ENCODE data around the gene PRKCG. TPM values are rescaled to one million over a fixed set of nuclear protein-coding genes. Genes with fewer than 3 reads are reported as not detected.

The PRKCG gene
- total RNA-seq, 1 experiment from 2014 or later = 2.8 TPM

- CTCF ChIA-PET = no interaction called here
- intact Hi-C loops (cut with micrococcal nuclease) = no loop called here
These were observed 7.4 kb upstream of the PRKCG start for GRCh38 chr19:53874606-53874990.

More at GRCh38 chr19:53874606-53874990, 7.4 kb upstream of the PRKCG start:
- no peaks in the 10 kb centered on the region for H4K20me1 ChIP-seq (ENCODE audit: insufficient read depth)
- H2AFZ ChIP-seq (ENCODE audit: low read depth, low read length, poor library complexity, severe bottlenecking) = no peak overlapping the region
- no peaks in the 10 kb centered on the region for H3K27me3 ChIP-seq (ENCODE audit: insufficient read depth, low read length)
- H3K79me2 ChIP-seq (ENCODE audit: insufficient read depth, low read length) = peaks cover 24% of the 10 kb centered on the region
- TF ChIP-seq EZH2 (IDR thresholded peaks at IDR 0.05) = no peak
- TF ChIP-seq SRF (IDR thresholded peaks at IDR 0.05; ENCODE audit: low read depth) = no peak
- no peak for TF ChIP-seq FOSL1 (IDR thresholded peaks at IDR 0.05; ENCODE audit: low read depth)
- TF ChIP-seq EGR1 (IDR thresholded peaks at IDR 0.05; ENCODE audit: low read depth) = no peak
- no peak for TF ChIP-seq SP1 (IDR thresholded peaks at IDR 0.05; ENCODE audit: low read depth)
- no peak for TF ChIP-seq SIN3A (IDR thresholded peaks at IDR 0.05; ENCODE audit: low read depth)
- TF ChIP-seq JUND (IDR thresholded peaks at IDR 0.05) = no peak
- TF ChIP-seq MAX (IDR thresholded peaks at IDR 0.05) = no peak
- no peak for TF ChIP-seq ZFX (IDR thresholded peaks at IDR 0.05)
- no peak for TF ChIP-seq CBX3 (IDR thresholded peaks at IDR 0.05; ENCODE audit: low read depth)
- TF ChIP-seq POLR2AphosphoS5 (IDR thresholded peaks at IDR 0.05; ENCODE audit: low read depth, low read length) = no peak
- TF ChIP-seq, protein P1, sequence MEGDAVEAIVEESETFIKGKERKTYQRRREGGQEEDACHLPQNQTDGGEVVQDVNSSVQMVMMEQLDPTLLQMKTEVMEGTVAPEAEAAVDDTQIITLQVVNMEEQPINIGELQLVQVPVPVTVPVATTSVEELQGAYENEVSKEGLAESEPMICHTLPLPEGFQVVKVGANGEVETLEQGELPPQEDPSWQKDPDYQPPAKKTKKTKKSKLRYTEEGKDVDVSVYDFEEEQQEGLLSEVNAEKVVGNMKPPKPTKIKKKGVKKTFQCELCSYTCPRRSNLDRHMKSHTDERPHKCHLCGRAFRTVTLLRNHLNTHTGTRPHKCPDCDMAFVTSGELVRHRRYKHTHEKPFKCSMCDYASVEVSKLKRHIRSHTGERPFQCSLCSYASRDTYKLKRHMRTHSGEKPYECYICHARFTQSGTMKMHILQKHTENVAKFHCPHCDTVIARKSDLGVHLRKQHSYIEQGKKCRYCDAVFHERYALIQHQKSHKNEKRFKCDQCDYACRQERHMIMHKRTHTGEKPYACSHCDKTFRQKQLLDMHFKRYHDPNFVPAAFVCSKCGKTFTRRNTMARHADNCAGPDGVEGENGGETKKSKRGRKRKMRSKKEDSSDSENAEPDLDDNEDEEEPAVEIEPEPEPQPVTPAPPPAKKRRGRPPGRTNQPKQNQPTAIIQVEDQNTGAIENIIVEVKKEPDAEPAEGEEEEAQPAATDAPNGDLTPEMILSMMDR (IDR thresholded peaks at IDR 0.05 in 2 of 3, conservative IDR thresholded peaks at IDR 0.05 in 1 of 3; ENCODE audit: borderline replicate concordance in 1 of 3, insufficient read depth in 1 of 3, low read depth in 2 of 3, low read length in 2 of 3) = no peak
- no peak for TF ChIP-seq YY1 (IDR thresholded peaks at IDR 0.05; ENCODE audit: extremely low read depth, insufficient replicate concordance, low read depth, low read length)
- no peak for TF ChIP-seq RAD21 (IDR thresholded peaks at IDR 0.05; ENCODE audit: low read depth)
- TF ChIP-seq, protein P2, sequence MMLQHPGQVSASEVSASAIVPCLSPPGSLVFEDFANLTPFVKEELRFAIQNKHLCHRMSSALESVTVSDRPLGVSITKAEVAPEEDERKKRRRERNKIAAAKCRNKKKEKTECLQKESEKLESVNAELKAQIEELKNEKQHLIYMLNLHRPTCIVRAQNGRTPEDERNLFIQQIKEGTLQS (IDR thresholded peaks at IDR 0.05) = no peak
- no peak for TF ChIP-seq CEBPB (IDR thresholded peaks at IDR 0.05; ENCODE audit: low read depth)
- no peak for TF ChIP-seq POLR2A (IDR thresholded peaks at IDR 0.05; ENCODE audit: borderline replicate concordance, extremely low read depth, insufficient read depth, insufficient read length)
- H3K9me3 ChIP-seq (ENCODE audit: control insufficient read depth in 1 of 2, insufficient read depth in 1 of 2, low read depth in 1 of 2, low read length in 2 of 2) = no peaks in the 10 kb centered on the region
- H3K9ac ChIP-seq (ENCODE audit: low read length) = no peak overlapping the region
- H3K4me1 ChIP-seq (ENCODE audit: control insufficient read depth in 1 of 2, insufficient read depth in 2 of 2, low read length in 2 of 2) = peaks cover 7 to 16% of the 10 kb centered on the region in 2 experiments
- BruUV-seq (replicated peaks) = no TSS peak
- no peak overlapping the region for H3K27ac ChIP-seq (ENCODE audit: low read depth, low read length)
- H3K36me3 ChIP-seq (ENCODE audit: control insufficient read depth in 1 of 2, insufficient read depth in 2 of 2, low read length in 2 of 2) = peaks cover 20 to 21% of the 10 kb centered on the region in 2 experiments
- ChIA-PET RAD21 (ENCODE audit: low non-redundant PET in 1 of 2, low total read pairs in 2 of 2, uncharacterized antibody in 2 of 2, unreplicated experiment in 2 of 2) (no interaction called here), POLR2A (no interaction called here)
- no peak for DNase-seq (ENCODE audit: low read depth, low spot score)
- no peaks in the 10 kb centered on the region for H3K9me2 ChIP-seq (ENCODE audit: insufficient read depth)
- H3K4me3 ChIP-seq (replicated peaks in 1 of 2; ENCODE audit: low read depth in 1 of 2, low read length in 2 of 2) = no peak overlapping the region
- ATAC-seq = no peak
- H3K4me2 ChIP-seq (ENCODE audit: low read length) = no peak overlapping the region
